NCI-H524 (cell line): Measurements from ENCODE around the gene BTBD9.

Experiments
- DNase-seq, 2 experiments: peaks; one replicate each; lab custom pipeline; 2025; lab: John Stamatoyannopoulos, UW

The BTBD9 gene

DNA sequence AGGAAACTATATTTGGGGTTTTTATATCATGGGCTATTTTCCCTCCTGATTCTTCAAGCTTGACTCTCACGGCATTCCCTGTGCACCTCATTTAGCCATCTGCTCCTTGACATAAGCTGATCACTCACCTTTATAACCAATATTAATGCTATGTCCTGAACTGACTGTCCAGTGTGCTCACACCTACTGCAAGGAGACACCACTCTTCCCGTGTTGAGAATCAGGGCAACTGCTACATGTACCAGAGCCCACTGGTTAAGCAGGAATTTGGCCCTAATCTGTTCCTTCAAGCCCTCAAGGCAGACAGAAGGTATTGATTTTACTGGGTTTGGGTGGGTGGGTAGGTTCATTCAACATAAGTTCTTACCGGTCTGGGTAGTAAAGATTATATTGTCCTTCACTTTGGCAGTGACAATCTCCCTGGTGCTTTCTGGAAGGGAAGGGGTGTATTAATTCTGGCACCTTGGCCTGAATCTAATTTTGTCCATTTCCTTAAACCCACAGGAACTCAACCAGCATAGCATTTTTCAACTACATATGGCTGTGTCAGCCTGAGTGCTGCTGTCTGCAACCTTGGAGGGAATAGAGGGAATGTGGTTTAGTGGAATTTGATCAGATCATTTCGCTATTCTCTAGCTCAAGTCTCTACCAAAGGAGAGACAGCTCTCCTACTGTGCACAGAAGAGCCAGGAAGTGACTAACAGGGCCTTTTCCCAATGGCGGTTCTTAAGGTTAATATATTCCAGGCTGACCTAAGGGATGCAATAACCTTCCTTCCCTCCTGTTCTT, 293.2 kb downstream of the BTBD9 start:
- DNase-seq = peak; percentile 19 to 62

DNA sequence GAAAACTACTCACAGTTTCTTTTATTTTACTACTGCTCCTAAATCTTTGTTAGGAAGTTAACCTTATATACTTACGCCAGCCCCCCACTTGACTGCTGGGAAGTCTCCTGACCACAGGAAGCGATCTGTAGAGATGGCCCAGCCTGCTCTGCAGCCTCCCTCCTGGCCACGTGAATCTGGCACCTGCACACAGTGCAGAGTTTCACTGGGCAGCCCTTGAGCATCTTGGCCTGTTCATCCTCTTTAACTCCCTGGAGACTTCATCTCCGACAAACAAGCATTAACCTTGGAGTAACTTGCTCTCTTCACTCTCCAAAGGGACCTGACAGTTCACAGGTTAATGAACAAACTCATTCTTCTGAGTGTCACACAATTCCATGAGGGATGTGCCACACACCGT, 294.1 kb downstream of the BTBD9 start:
- DNase-seq = peak; percentile 25 to 74

- DNase-seq = no peak
Observed at GRCh38 chr6:38341496-38341895, 298.2 kb downstream of the BTBD9 start.

GRCh38 chr6:38339914-38340313, 299.8 kb downstream of the BTBD9 start:
- DNase-seq = no peak

- no peak for DNase-seq
Observed at GRCh38 chr6:38337819-38338465, 301.8 kb downstream of the BTBD9 start.

GRCh38 chr6:38336922-38337321, 302.8 kb downstream of the BTBD9 start:
- no peak for DNase-seq

- DNase-seq = no peak
Observed at GRCh38 chr6:38326837-38327236, 312.9 kb downstream of the BTBD9 start.

- DNase-seq = no peak
Observed at GRCh38 chr6:38323216-38323615, 316.5 kb downstream of the BTBD9 start.

- DNase-seq = no peak
Observed at GRCh38 chr6:38322138-38322537, 317.6 kb downstream of the BTBD9 start.

DNA sequence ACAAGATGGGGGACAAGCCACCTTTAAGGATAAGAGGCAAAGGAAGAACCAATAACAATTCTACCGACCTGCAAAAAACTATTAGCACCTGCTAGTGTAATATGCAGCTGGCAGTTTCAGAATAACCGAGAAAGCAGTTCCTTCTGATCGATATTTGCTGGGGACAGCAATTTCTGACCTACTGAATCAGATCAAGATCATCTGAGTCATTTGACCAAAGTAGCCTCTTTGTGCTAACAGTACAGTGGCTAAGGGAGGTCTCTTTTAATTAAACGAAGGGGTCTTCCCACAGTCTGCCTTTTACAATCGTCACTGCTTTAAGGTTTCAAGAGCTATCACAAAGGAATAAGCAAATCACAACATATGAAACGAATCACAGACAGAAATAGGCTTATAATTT, 318.9 kb downstream of the BTBD9 start:
- DNase-seq = no peak

- DNase-seq = no peak
Observed at GRCh38 chr6:38320358-38320757, 319.4 kb downstream of the BTBD9 start.

DNA sequence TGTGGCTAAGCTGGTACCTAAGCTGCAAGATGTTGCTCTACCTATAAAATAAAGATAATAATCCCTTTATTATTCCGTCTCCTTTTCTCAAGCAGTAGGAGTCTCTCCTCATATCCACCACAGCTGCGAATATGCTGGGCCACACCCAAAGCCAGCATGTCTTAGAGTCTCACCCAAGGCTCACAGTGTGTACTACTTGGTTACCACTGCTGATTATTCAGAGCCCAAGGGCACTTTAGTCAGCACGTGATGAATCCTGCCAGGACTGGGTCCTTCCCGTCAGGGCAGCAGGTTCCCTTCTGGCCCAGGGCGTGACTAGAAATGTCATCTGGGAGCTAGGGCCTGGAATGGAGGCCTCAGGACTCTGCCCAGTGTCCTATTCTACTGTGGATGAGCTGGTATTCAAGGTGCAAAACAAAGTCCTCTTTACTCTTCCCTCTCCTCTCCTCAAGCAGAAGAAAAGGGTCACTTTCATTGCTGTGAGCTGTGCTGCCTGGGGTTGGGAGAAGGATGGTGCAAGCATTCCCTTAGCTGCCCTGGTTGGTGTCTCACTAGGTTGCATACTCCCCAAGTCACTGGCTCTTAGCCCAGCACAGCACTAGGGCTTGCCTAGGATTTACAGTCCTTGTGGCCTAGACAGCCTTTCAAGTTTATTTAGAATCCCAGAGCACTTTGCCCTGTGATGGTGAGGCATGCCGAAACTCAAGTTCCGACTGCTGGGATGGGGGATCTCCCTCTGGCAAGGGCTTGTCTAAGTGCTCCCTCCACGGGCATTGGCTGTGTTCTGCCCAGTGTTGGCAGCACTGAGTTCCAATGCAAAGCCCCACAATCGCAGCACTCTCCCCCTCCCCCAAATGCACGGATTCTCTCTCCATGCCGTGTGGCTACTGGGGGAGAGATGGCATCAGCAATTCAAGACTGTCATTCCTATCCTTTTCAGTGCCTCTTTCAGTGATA, 320.2 kb downstream of the BTBD9 start:
- DNase-seq = no peak

DNA sequence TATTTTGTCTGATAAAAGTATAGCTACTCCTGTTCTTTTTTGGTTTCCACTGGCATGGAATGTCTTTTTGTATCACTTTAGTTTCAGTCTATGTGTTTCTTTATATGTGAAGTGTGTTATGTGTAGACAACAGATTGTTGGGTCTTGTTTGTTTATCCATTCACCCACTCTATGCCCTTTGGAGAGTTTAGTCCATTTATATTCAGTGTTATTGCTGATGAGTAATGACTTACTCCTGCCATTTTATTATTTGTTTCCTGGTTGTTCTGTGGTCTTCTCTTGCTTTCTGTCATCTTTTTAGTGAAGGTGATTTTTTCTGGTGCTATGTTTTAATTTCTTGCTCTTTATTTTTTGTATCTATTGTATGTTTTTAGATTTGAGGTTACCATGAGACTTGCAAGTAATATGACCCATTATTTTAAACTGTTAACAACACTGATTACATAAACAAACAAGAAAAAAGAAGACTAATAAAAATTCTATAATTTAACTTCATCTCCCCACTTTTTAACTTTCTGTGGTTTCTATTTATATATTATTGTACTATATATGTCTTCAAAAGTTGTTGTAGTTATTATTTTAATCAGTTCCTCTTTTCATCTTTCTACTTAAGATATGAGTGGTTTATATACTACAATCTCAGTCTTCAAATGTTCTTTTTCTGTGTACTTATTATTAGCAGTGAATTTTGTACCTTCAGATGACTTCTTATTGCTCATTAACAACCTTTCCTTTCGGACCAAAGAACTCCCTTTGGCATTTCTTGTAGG, 323.4 kb downstream of the BTBD9 start:
- no peak for DNase-seq

DNA sequence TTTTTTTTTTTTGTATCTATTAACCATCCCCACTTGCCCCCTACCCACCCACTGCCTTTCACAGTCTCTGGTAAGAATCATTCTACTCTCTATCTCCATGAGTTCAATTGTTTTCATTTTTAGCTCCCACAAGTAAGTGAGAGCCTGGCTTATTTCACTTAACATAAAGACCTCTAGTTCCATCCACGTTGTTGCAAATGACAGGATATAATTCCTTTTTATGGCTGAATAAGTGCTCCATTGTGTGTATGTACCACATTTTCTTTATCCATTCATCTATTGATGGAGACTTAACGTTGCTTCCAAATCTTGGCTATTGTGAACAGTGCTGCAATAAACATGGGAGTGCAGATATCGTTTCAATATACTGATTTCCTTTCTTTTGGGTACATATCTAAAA, 328.5 kb downstream of the BTBD9 start:
- DNase-seq = no peak

- DNase-seq = no peak
Observed at GRCh38 chr6:38310061-38310460, 329.7 kb downstream of the BTBD9 start.

- no peak for DNase-seq
Observed at GRCh38 chr6:38307740-38308139, 332.0 kb downstream of the BTBD9 start.

DNA sequence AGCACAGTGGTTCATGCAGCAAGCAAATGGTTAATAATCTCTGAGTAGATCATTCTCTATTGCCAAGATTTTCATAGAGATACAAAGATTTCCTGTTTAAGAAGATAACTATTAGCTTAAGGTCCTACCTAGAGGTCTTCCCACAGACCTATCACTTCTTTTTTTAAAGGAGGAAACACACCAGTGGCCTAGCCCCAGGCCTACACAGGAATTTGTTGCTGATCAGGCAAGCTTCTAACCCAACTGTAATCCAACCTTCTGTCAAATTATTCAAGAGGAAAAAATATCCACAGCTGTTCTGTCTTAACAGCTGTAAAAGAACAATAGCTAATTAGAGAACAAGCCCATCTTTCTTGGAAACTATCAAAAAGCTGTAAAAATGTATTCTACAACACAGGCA, 332.8 kb downstream of the BTBD9 start:
- peak in 1 of 2 experiments; percentile 33 for DNase-seq

DNA sequence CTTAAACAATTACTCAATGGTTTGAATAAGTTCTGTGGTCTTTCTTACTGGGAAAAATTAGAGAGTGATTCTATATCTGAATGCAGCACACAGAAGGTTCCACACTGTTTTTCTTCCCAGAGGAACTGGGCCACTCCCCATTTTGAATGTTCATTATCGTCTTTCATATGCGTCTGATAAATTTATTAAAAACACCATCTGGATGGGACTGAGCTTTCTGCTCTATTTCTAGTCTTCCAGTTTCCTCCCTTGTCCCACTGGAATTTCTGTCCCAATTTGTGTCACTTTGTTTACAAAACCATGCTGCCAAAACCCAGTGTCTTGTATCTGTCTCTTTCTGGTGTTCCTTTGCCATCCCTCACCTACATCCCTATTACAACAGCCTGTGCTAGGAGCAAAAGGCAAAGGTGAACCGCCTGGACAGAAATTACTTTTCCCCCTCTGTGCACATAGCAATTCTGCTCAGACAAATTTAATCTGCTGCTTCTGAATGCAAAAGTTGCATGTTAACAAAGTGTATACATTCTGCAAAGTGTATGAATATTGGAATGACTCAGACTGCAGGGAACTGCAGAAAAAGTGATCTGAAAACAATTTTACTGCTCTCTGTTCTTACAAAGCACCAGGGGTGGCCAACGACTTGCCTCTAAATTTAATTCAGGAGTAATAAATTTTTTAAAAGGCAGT, 333.6 kb downstream of the BTBD9 start:
- no peak for DNase-seq

DNA sequence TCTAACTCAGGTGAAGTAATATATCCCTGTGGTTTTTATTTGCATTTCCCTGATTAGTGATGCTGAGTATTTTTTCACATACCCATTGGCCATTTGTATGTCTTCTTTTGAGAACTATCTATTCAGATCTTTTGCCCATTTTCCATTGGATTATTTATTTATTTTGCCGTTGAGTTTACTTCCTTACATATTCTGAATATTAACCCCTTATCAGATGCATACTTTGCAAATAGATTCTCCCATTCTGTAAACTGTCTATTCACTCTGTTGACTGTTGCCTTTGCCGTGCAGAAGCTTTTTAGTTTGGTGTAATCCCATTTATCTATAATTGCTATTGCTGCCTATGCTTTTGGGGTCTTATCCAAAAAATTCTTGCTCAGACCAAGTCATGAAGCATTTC, 336.9 kb downstream of the BTBD9 start:
- no peak for DNase-seq

- DNase-seq = no peak
Observed at GRCh38 chr6:38302081-38302480, 337.6 kb downstream of the BTBD9 start.

DNA sequence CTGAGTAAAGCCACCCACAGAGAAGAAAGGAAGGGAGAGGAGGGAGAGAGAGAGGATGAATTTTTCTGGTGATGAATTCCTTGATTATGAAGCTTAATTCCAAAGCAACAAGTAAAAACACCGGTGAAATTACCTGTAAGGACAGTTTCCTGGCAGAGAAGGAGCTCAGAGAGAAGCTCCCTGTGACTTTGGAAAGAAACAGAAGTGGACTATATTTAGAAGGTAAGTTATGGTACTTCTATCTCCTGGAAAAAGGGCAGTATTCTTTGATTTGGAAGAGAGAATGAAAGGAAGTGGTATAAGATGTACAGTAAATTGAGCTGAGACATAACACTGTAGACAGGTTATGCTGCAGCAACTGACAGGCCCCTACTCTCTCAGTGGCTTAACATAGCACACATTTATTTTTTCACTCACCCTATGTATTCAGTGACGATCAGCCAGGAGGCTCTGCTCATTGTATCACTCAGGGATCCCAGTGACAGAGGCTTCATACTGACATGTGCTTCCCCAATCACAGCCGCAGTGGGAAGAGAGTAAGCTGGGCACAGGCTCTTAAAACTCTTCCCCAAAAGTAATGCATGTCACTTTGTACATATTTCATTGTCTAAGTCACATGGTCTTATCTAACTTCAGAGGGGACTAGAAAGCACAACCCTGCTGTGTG, 349.5 kb downstream of the BTBD9 start:
- DNase-seq = no peak
